ENCODE results near the gene STX2.

DNA sequence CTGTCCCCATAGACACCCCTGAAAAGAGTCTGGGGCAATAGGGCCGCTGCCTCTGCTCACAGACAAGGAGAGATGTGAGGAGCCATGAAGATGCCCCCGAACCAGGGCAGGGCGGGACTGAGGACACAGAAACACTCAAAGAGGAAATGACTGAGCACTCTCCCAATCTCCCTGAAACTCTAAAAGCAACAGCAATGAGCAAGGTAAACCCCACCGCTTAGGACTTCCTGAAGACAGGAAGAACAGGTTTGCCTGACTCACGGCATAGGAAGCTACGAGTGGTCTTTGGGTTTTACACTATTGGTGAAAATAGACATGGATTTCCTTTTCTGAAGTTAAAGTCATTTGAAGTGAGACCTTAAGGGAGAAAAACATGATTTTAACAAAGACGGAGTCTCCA is 32.5 kb downstream of the STX2 start:
- TF ChIP-seq, protein P1, sequence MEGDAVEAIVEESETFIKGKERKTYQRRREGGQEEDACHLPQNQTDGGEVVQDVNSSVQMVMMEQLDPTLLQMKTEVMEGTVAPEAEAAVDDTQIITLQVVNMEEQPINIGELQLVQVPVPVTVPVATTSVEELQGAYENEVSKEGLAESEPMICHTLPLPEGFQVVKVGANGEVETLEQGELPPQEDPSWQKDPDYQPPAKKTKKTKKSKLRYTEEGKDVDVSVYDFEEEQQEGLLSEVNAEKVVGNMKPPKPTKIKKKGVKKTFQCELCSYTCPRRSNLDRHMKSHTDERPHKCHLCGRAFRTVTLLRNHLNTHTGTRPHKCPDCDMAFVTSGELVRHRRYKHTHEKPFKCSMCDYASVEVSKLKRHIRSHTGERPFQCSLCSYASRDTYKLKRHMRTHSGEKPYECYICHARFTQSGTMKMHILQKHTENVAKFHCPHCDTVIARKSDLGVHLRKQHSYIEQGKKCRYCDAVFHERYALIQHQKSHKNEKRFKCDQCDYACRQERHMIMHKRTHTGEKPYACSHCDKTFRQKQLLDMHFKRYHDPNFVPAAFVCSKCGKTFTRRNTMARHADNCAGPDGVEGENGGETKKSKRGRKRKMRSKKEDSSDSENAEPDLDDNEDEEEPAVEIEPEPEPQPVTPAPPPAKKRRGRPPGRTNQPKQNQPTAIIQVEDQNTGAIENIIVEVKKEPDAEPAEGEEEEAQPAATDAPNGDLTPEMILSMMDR (IDR thresholded peaks at IDR 0.05; ENCODE audit: insufficient read depth, low read length, poor library complexity, severe bottlenecking) = no peak
- TF ChIP-seq EZH2phosphoT487 (conservative IDR thresholded peaks at IDR 0.05; ENCODE audit: low read length) = no peak

Data from SU-DHL-6 (cell line).